ENCODE results near the gene CEP104.

GRCh38 chr1:3864884-3865283 is 7.9 kb upstream of the CEP104 start:
- no peak for TF ChIP-seq POLR2A (IDR thresholded peaks at IDR 0.05; ENCODE audit: borderline replicate concordance, extremely low read depth, insufficient read depth, insufficient read length)
- TF ChIP-seq CTCF (IDR thresholded peaks at IDR 0.05 in 2 of 3, conservative IDR thresholded peaks at IDR 0.05 in 1 of 3; ENCODE audit: borderline replicate concordance in 1 of 3, insufficient read depth in 1 of 3, low read depth in 2 of 3, low read length in 2 of 3) = no peak
- TF ChIP-seq ZFX (IDR thresholded peaks at IDR 0.05) = no peak

All from HCT116 (cell line).